Stimulated activated CD8-positive, alpha-beta memory T cell treated with anti-CD3 and anti-CD28 coated beads, Interleukin-15, amount 100 ng/mL, for 24 hours (primary cell): Measurements from ENCODE around the gene ATF7IP.

ENCODE experiments used
- DNase-seq: peaks from one replicate; pipeline ENCODE4 v3.0.0-alpha.2; 2020; ENCODE audit warnings: low read depth

Gene ATF7IP

GRCh38 chr12:14410841-14411569 lies 45.5 kb downstream of the ATF7IP start:
- no peak for DNase-seq

GRCh38 chr12:14416658-14417057 lies 51.2 kb downstream of the ATF7IP start:
- DNase-seq, result no peak

- no peak for DNase-seq
These were observed 52.2 kb downstream of the ATF7IP start for GRCh38 chr12:14417715-14418114.

GRCh38 chr12:14418451-14418890 lies 53.0 kb downstream of the ATF7IP start:
- no peak for DNase-seq

GRCh38 chr12:14422516-14423230 lies 57.2 kb downstream of the ATF7IP start:
- DNase-seq, result no peak

- DNase-seq, result no peak
These were observed 59.1 kb downstream of the ATF7IP start for GRCh38 chr12:14424545-14424944.

GRCh38 chr12:14426792-14427191 lies 61.3 kb downstream of the ATF7IP start:
- DNase-seq, result no peak

- no peak for DNase-seq
These were observed 62.4 kb downstream of the ATF7IP start for GRCh38 chr12:14427929-14428328.

- DNase-seq, result no peak
These were observed 65.0 kb downstream of the ATF7IP start for GRCh38 chr12:14430394-14430986.

- DNase-seq, result no peak
These were observed 66.5 kb downstream of the ATF7IP start for GRCh38 chr12:14431975-14432374.

GRCh38 chr12:14435627-14436026 lies 70.1 kb downstream of the ATF7IP start:
- DNase-seq, result no peak

- no peak for DNase-seq
These were observed 76.9 kb downstream of the ATF7IP start for GRCh38 chr12:14442221-14442881.

- no peak for DNase-seq
These were observed 78.0 kb downstream of the ATF7IP start for GRCh38 chr12:14443531-14443930.

- no peak for DNase-seq
These were observed 85.0 kb downstream of the ATF7IP start for GRCh38 chr12:14450479-14450878.

GRCh38 chr12:14452336-14452735 lies 86.9 kb downstream of the ATF7IP start:
- no peak for DNase-seq

- no peak for DNase-seq
These were observed 87.4 kb downstream of the ATF7IP start for GRCh38 chr12:14452865-14453264.

GRCh38 chr12:14454098-14454907 lies 88.8 kb downstream of the ATF7IP start:
- no peak for DNase-seq

- DNase-seq, result no peak
These were observed 94.8 kb downstream of the ATF7IP start for GRCh38 chr12:14460212-14460841.

GRCh38 chr12:14471497-14471896 lies 106.0 kb downstream of the ATF7IP start:
- no peak for DNase-seq

GRCh38 chr12:14473707-14474287 lies 108.3 kb downstream of the ATF7IP start:
- no peak for DNase-seq

- DNase-seq, result no peak
These were observed 113.5 kb downstream of the ATF7IP start for GRCh38 chr12:14479004-14479403.
